Heart left ventricle (tissue), 16 donors: ENCODE measurements around the gene ST6GALNAC2. TPM values are rescaled to one million over a fixed set of nuclear protein-coding genes. Genes with fewer than 3 reads are reported as not detected.
"Not testable (repeated sequence)": the region's sequence is repeated elsewhere in the genome, so short reads cannot be mapped to it uniquely, and the experiment has no call there.

Experiments used
- ATAC-seq, 4 donors: fragments of 200-7000 bp; cut with Tn5 transposase; one replicate each; pipeline ENCODE4 v1.9.1; 2020 to 2022; ENCODE audit warnings: moderate library complexity in 4 of 4, mild to moderate bottlenecking in 3 of 4, moderate number of reproducible peaks in 1 of 4
- DNase-seq, 5 donors: peaks; one replicate each; pipeline ENCODE4 v3.0.0-alpha.2; 2020
- H3K27ac ChIP-seq, 12 donors: fragments of 200-600 bp; sonication (generic) in 4 of 12; one replicate each; pipeline versions ENCODE4 v1.5.0 to v1.8.0; 2016 to 2022; ENCODE audit warnings: mild to moderate bottlenecking in 2 of 12
- H3K27me3 ChIP-seq, 9 donors: fragments of 200-600 bp; sonication (generic) in 2 of 9; one replicate each; pipeline versions ENCODE4 v1.5.1 to v1.8.0; 2016 to 2022; ENCODE audit warnings: mild to moderate bottlenecking in 3 of 9
- H3K36me3 ChIP-seq, 9 donors: fragments of 200-600 bp; sonication (generic) in 2 of 9; one replicate each; pipeline versions ENCODE4 v1.5.0 to v1.8.0; 2018 to 2022; ENCODE audit warnings: mild to moderate bottlenecking in 2 of 9
- H3K4me1 ChIP-seq, 12 donors: fragments of 200-600 bp; sonication (generic) in 4 of 12; one replicate each; pipeline versions ENCODE4 v1.5.0 to v1.8.0; 2016 to 2022; ENCODE audit warnings: mild to moderate bottlenecking in 3 of 12
- H3K4me3 ChIP-seq, 12 donors: fragments of 200-600 bp; sonication (generic) in 4 of 12; one replicate each; pipeline versions ENCODE4 v1.5.0 to v1.8.0; 2017 to 2022; ENCODE audit warnings: mild to moderate bottlenecking in 9 of 12, moderate library complexity in 4 of 12
- H3K9me3 ChIP-seq, 12 donors: fragments of 200-600 bp; sonication (generic) in 4 of 12; one replicate each; pipeline versions ENCODE4 v1.5.0 to v1.8.0; 2016 to 2022; ENCODE audit warnings: mild to moderate bottlenecking in 1 of 12
- CTCF ChIP-seq, 12 donors: fragments of 200-600 bp; sonication (generic) in 4 of 12; IDR thresholded peaks; one replicate each; pipeline versions ENCODE4 v1.5.0 to v1.8.0; 2018 to 2022; ENCODE audit warnings: antibody characterized with exemption in 12 of 12, mild to moderate bottlenecking in 5 of 12
- POLR2A ChIP-seq, 2 donors: fragments of 450-650 bp; IDR thresholded peaks; one replicate each; pipeline ENCODE4 v1.6.1; 2017; ENCODE audit warnings: antibody characterized with exemption in 2 of 2, mild to moderate bottlenecking in 2 of 2, moderate library complexity in 2 of 2
- WGBS, 4 donors: extraction: QIAGEN DNeasy Blood & Tissue Kit in 2 of 4; methylation state at CpG; one replicate each; pipeline versions ENCODE4 v1.1.5 to v1.1.7; 2013 to 2018; 5-methylcytosine and 5-hydroxymethylcytosine counted together
- intact Hi-C, 10 donors: fragments of 100-400 bp; cut with DNase I; formaldehyde crosslinking; loops; one replicate each; pipeline versions ENCODE4 v1.11.1 to v1.14.2; 2022
- polyA plus RNA-seq, 2 donors: library from polyadenylated mRNA; stranded (reverse); fragments of 200-250 nt; gene quantifications; one replicate each; pipeline ENCODE4 v1.2.3, GENCODE V29; 2013
- total RNA-seq, 9 donors: library from RNA; depleted of rRNA in 2 of 9; stranded (reverse); fragments of >200 nt in 2 of 9; fragmentation: NEBNext Ultra II Directional in 3 of 9; extraction: Animal tissue kit (Norgen Biotek cat#: 25700) in 3 of 9; gene quantifications; one replicate each; pipeline versions ENCODE4 v1.1.0 to v1.2.4, GENCODE V29; 2016 to 2023
- donor health status: ischemic (EF 13 %, LVEDD 7.1; RV severe dilation, severe dysfunction).
- donor health status: healthy with polysubstance abuse.
- donor health status: DM: no; HTN: yes; CAD: no.
- donor health status: DM: no; HTN: no; CAD: no.
- donor health status: ischemic (EF 25% LVEDD 6.9; RV normal size, moderate dysfunction).
- donor health status: ischemic (EF 25% LVEDD 5.7; RV mildly dilated, moderate dysfunction).
- donor health status: healthy.
- donor health status: DM: yes; HTN: yes; CAD: no.
- donor health status: ischemic (EF 35%, LVEDD 5.7; RV mildly dilated, moderate dysfunction).
- donor health status: nonischemic (EF 11% LVEDD 7.7; RV severe dilation, severe dysfunction).
- donor health status: DM: yes; HTN: yes; CAD: no.
- donor health status: PGD.
- donor health status: ischemic (EF 29% LVEDD 5.4; RV normal size, mild dysfunction).
- donor health status: nonischemic (EF 23%, LVEDD 6.1; RV moderate dilation, normal function).

The ST6GALNAC2 gene
- total and polyA plus RNA-seq, 11 donors: 2.1 to 7.8 (median 4.9) TPM

GRCh38 chr17:76566988-76567431 is 18.6 kb downstream of the ST6GALNAC2 start:
- Histone ChIP-seq H3K27me3 (peaks cover 0 to 2% (median 0%) of the 10 kb centered on the region in 9 donors), H3K4me3 (no peak overlapping the region), H3K36me3 (peaks cover 0 to 40% (median 27%) of the 10 kb centered on the region in 9 donors), H3K27ac (no peak overlapping the region), H3K4me1 (peaks cover 0 to 35% (median 14%) of the 10 kb centered on the region in 12 donors), H3K9me3 (no peaks in the 10 kb centered on the region)
- ATAC-seq (no peak), DNase-seq (no peak)
- TF ChIP-seq CTCF (IDR thresholded peaks at IDR 0.05): no peak
- TF ChIP-seq POLR2A (IDR thresholded peaks at IDR 0.05): no peak
- 63 to 81% (median 79%) methylated on average over 5 of the region's 5 CpGs for WGBS, 4 donors
- intact Hi-C loops: loop anchor here in 4 of 10 donors (5.0 to 10.0 kb wide), 3 partner anchors 50 to 158 kb away; partner anchors contain the start of genes MXRA7 (in 2 of the 4), JMJD6 (in 1 of the 4) and METTL23 (in 1 of the 4)

- WGBS, 4 donors: 63 to 97% (median 91%) methylated on average over 3 of the region's 3 CpGs
- H3K36me3 ChIP-seq: peaks cover 0 to 45% (median 31%) of the 10 kb centered on the region in 9 donors
- DNase-seq: no peak
- no peaks in the 10 kb centered on the region for H3K9me3 ChIP-seq
- H3K4me3 ChIP-seq: no peak overlapping the region
- peaks cover 0 to 40% (median 18%) of the 10 kb centered on the region in 12 donors for H3K4me1 ChIP-seq
- intact Hi-C loops: loop anchor here in 4 of 10 donors (5.0 to 10.0 kb wide), 3 partner anchors 51 to 158 kb away; partner anchors contain the start of genes MXRA7 (in 2 of the 4), JMJD6 (in 1 of the 4) and METTL23 (in 1 of the 4)
- no peak for ATAC-seq
- H3K27ac ChIP-seq: no peak overlapping the region
- no peak for TF ChIP-seq CTCF (IDR thresholded peaks at IDR 0.05)
- no peak for TF ChIP-seq POLR2A (IDR thresholded peaks at IDR 0.05)
- peaks cover 0 to 2% (median 0%) of the 10 kb centered on the region in 9 donors for H3K27me3 ChIP-seq
Measured at GRCh38 chr17:76566613-76566943, 19.1 kb downstream of the ST6GALNAC2 start.

- WGBS, 4 donors: 86 to 92% (median 91%) methylated on average over 14 of the region's 14 CpGs
- Histone ChIP-seq H3K36me3 (peaks cover 0 to 51% (median 36%) of the 10 kb centered on the region in 9 donors), H3K27me3 (peaks cover 0 to 2% (median 0%) of the 10 kb centered on the region in 9 donors), H3K27ac (no peak overlapping the region), H3K9me3 (no peaks in the 10 kb centered on the region), H3K4me1 (peaks cover 0 to 46% (median 24%) of the 10 kb centered on the region in 12 donors), H3K4me3 (no peak overlapping the region)
- intact Hi-C loops: loop anchor here in 4 of 10 donors (5.0 to 10.0 kb wide), 3 partner anchors 51 to 159 kb away; partner anchors contain the start of genes MXRA7 (in 2 of the 4), JMJD6 (in 1 of the 4) and METTL23 (in 1 of the 4)
- TF ChIP-seq POLR2A (IDR thresholded peaks at IDR 0.05) (no peak), CTCF (IDR thresholded peaks at IDR 0.05) (no peak)
- DNase-seq (peak in 1 of 5 donors; percentile 15), ATAC-seq (no peak)
Measured at GRCh38 chr17:76565728-76566612, 19.7 kb downstream of the ST6GALNAC2 start.

GRCh38 chr17:76564991-76565727 is 20.5 kb downstream of the ST6GALNAC2 start:
- ATAC-seq, H3K27me3 ChIP-seq, H3K27ac ChIP-seq, H3K9me3 ChIP-seq, H3K4me3 ChIP-seq: not testable (repeated sequence)
- 65 to 72% (median 68%) methylated on average over 8 of the region's 8 CpGs for WGBS, 4 donors
- peaks cover 0 to 54% (median 39%) of the 10 kb centered on the region in 9 donors for H3K36me3 ChIP-seq
- peak in 1 of 5 donors; percentile 31 for DNase-seq
- H3K4me1 ChIP-seq: peaks cover 0 to 51% (median 30%) of the 10 kb centered on the region in 12 donors
- intact Hi-C loops: loop anchor here in 4 of 10 donors (5.0 to 10.0 kb wide), 3 partner anchors 52 to 160 kb away; partner anchors contain the start of genes MXRA7 (in 2 of the 4), JMJD6 (in 1 of the 4) and METTL23 (in 1 of the 4)

- H3K4me3 ChIP-seq, ATAC-seq, H3K27me3 ChIP-seq, DNase-seq, H3K9me3 ChIP-seq: not testable (repeated sequence)
- Histone ChIP-seq H3K4me1 (peaks cover 5 to 62% (median 43%) of the 10 kb centered on the region in 12 donors), H3K36me3 (peaks cover 0 to 59% (median 39%) of the 10 kb centered on the region in 9 donors), H3K27ac (peak overlapping the region in 2 of 12 donors; percentile 17 to 41)
- intact Hi-C loops: loop anchor here in 3 of 10 donors (10.0 kb wide), 2 partner anchors 151 to 161 kb away; partner anchors contain the start of genes MXRA7 (in 2 of the 3), JMJD6 (in 1 of the 3) and METTL23 (in 1 of the 3)
- 72 to 80% (median 77%) methylated on average over 2 of the region's 2 CpGs for WGBS, 4 donors
Measured at GRCh38 chr17:76563359-76563758, 22.3 kb downstream of the ST6GALNAC2 start.
